GM21447 (cell line): Measurements from ENCODE around the gene ACAP2.
"Not testable (repeated sequence)": the region's sequence is repeated elsewhere in the genome, so short reads cannot be mapped to it uniquely, and the experiment has no call there.

Experiments used
- ATAC-seq: cut with Tn5 transposase; IDR thresholded peaks from one replicate; pipeline ENCODE4 v1.9.1; 2021; ENCODE audit not compliant: unreplicated experiment

ACAP2 gene

DNA sequence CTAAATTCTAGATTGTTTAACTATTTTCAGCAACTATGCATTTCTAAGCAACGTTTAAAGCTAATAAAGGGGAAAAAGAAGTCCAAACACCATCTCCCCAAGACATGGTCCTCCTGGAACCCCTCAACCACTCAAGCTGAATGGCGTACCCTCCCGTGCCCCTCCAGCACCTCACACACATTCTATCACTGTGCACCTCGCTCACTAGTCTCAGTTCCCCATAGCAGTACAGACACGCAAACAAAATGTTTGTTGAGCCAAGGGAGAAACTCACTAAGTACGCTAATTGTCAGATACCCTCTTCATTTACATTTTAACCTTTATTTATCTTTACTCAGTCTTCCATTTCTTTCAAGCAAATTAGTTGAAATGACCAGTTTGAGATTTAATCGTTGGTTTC, 48.8 kb downstream of the ACAP2 start:
- no peak for ATAC-seq

DNA sequence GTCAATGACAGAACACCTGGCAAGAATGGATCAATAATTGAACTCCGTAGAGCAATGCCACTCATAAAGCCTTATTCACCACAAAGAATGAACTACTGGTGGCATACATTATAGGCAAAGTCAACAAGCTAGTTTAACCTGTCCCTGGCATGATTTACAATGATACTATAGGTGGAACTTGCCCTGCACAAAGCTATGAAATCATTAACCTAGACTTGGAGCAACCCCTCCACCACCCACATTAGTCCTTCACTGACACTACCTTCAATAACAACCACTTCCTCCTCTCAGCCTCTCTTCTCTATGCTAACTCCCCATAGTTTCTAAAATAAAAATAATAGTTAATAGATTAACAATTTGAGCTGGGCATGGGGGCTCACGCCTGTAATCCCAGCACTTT, 54.4 kb downstream of the ACAP2 start:
- ATAC-seq, result no peak

DNA sequence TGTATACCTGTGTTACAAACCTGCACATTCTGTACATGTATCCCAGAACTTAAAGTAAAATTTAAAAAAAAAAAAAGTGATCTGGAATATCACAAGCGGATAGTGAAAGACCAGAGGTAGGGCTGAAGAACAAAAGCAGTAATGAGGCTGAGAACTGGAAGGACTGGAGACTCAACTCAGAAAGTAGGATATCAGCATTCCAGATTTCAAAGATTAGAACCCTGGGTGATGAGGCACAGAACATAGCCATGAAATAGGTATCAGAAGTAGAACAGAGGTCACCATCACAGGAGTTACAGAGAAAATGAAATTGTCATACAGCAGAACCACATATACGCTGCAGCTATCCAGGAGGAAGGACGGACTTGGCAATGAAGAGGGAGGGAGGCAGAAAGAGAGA, 56.1 kb downstream of the ACAP2 start:
- ATAC-seq, result no peak

DNA sequence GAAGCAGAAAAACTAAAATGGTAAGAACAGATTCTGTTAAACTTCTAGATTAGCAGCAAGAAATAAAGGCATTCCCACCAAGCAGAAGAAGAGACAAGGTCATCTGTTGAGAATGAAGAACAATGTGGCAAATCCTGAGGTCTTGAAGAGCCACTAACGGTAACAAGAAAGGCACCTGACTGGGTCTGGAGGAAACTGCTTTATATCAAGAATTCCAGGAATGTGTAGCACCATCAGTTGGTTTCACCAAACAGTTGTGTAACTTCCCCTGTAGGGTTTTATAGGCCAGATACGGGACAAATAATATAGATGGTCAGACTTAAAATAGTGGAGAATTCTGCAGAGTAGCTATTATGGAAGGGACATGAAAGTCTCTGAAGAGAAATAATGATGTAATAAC, 57.3 kb downstream of the ACAP2 start:
- ATAC-seq, result no peak

DNA sequence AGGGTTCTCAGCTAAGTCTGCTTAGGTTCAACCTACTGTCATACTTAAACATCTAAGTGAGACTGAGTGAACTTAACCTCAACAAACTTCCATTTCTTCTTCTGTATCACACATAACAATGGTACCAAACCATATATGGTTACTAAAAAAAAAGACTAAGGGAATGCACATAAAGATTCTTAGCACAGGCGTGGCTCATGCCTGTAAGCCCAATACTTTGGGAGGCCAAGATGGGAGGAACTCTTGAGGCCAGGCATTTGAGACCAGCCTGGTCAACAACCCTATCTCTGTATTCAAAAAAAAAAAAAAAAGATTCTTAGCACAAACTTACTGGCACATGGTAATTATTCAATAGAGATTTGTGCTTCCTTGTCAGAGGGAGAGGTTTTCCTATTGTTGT, 57.9 kb downstream of the ACAP2 start:
- ATAC-seq, result no peak

DNA sequence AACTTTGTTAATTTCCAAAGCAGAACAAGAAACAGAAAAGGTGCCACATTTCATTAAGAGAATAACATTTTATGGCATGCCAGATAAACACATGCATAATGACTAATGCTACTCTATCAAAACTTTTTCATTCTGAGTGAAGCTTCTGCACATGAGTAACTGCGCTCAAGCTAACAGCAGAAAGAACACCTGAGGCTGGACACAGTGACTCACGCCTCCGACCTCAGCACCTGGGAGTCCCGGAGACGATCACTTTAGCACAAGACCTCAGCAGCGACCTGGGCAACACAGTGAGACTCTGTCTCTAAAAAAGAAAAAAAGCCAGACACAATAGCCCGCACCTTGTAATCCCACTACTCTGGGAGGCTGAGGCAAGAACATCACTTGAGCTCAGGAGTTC, 70.6 kb downstream of the ACAP2 start:
- ATAC-seq, result no peak

DNA sequence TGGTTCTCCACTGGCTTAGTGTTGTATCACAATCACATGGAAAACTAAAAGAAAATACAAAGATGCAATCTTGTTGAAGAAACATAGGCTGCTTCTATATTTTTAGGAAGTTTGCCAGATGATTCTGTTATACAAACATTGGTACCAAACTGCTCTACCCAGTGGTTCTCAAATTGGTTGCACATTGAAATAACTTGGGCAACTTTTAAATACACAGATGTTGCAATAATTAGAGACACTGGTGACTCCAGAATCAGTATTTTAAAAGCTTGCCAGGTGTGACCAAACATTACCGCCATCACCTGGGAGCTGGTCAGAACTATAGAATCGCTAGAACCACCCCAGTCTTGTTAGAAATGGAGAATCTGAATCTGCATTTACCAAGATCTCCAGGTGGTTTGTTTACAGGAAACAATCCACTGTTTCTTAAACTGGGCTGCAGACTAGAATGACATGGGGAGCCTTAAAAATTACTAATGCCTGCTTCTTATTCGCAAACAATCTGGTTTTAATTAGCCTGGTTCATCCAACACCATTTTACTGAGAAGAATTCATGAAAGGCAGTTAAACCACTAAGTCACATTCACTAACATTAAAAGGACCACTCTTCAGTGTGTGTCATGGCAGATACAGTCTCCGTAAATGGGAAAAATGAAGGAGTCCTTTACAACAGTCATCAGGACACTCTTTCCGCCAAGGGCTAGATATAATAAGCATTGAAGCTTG, 76.5 kb downstream of the ACAP2 start:
- ATAC-seq, result no peak

DNA sequence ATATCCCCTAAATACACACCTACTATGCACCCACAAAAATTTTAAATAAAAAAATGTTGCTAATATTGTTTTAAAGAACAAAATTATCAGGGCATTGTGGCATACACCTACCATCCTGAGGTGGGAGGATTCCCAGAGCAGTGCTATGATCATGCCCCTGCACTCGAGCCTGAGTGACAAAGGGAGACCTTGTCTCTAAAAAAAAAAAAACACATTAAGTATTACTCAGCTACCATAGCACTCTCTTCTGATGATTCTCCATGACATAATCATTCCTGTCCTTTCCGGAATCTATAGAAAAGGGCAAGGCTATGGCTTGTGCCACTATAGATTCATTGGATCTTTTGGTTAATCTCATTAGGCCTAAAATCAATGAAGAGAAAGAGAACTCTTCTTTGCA, 77.4 kb downstream of the ACAP2 start:
- ATAC-seq, result no peak

DNA sequence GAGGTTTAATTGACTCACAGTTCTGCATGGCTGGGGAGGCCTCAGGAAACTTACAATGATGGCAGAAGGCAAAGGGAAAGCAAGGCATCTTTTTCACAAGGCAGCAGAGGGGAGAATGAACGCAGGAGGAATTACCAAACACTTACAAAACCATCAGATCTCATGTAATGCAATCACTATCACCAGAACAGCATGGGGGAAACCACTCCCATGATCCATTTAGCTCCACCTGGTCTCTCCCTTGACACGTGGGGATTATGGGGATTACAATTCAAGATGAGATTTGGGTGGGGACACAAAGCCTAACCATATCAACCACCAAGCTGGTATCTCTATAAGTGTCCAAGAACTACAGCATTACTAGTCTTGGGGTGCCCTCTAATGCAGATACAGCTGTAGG, 85.0 kb downstream of the ACAP2 start:
- ATAC-seq, result not testable (repeated sequence)

DNA sequence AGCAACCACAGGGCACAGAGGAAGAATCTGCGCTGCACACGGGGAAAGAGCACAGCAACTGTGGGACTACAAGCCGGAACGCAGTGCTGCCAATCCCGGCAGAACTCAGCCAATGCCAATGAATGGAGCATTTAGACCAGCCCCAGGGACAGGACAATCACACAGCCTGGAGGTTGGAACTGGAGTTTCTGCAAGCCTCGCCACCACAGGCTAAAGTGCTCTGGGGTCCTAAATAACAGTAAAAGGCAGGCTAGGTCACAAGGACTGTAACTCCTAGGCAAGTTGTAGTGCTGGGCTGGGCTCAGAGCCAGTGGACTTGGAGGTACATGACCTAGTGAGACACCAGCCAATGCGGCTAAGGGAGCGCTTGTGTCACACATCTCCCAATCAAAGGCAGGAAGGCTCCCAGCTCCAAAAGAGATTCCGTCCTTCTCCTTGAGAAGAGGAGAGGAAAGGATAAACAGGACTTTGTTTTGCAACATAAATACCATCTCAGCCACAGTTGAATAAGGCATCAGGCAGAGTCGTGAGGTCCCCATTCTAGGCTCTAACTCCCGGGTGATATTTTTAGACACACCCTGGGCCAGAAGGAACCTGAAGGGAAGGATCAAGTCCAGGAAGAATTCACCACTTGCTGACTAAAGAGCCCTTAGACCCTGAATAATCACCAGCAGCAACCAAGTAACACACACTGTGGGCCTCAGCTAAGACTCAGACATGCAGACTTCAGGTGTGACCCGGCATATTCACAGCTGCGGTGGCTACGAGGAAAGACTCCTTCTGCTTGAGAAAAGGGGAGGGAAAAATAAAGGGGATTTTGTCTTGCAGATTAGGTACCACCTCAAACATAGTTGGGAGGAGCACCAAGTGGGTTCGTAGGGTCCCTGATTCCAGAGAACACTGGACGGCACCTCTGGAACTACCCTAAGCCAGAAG, 86.4 kb downstream of the ACAP2 start:
- ATAC-seq, result no peak

DNA sequence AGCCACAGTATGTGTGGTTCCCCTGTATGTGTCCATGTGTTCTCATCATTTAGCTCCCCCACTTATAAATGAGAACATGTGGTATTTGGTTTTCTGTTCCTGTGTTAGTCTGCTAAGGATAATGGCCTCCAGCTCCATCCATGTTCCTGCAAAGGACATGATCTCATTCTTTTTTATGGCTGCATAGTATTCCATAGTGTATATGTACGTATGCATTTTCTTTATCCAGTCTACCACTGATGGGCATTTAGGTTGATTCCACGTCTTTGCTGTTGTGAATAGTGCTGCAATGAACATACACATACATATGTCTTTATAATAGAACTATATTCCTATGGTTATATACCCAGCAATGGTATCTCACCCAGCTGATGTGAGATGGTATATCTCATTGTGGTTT, 88.8 kb downstream of the ACAP2 start:
- ATAC-seq, result not testable (repeated sequence)

DNA sequence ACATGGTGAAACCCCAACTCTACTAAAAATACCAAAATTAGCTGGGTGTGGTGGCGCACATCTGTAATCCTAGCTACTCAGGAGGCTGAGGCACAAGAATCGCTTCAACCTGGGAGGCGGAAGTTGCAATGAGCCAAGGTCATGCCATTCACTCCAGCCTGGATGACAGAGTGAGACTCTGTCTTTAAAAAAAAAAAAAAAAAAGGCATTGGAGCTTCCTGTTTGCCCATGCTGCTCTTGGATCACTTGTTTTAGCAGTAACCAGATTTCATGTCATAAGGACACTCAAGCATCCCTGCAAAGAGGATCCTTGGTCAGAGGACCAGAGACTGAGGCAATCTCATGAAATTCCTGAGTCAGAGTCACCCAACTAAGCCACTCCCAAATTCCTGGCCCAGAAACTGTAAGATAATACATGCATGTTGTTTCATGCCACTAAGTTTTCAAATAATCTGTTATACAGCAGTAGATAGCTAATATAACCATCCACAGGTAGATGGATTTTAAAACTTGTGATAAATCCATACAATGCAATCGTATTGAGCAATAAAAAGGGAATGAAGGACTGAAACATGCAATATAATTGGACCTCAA, 89.8 kb downstream of the ACAP2 start:
- ATAC-seq, result no peak

DNA sequence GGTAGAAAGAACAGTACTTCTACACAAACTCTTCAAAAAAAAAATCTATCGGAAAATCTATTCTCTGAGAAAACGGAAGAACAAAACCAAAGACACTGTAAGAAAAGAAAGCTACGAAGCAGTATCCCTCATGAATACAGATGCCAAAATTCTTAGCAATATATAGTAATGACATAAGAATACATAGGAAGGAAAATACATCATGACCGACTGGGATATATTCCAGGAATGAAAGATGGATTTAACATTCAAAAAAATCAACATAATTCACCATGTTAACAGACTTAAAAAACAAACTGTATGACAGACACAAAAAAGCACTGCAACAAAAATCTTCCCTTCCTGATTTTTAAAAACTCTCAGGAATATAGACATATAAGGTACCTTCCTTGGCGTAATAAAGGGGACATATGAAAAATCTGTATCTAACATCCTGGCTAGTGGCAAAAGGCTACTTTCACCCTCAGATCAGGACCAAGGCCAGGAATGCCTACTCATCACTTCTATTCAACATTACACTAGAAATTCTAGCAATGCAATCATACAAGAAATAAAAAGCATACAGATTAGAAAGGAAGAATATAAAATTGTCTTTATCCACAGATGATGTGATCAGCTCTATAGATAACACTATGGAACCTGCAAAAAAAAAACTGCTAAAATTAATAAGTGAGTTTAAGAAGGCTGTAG, 94.2 kb downstream of the ACAP2 start:
- no peak for ATAC-seq

DNA sequence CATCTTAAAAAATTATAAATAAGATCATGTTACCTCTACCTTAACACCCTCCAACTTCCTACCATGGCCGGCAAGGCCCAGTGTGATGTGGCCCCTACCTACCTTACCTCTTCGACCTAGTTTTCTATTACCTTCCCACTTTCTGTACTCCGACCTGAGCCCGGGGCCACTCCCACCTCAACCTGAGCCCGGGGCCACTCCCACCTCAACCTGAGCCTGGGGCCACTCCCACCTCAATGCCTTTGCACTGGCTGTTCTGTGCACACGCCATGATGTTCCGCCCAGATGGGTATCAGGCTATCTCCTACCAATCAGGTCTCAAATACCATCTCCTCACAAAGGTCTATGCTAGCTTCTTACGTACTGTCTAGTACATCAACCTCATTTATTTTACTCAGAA, 105.1 kb downstream of the ACAP2 start:
- ATAC-seq, result no peak

DNA sequence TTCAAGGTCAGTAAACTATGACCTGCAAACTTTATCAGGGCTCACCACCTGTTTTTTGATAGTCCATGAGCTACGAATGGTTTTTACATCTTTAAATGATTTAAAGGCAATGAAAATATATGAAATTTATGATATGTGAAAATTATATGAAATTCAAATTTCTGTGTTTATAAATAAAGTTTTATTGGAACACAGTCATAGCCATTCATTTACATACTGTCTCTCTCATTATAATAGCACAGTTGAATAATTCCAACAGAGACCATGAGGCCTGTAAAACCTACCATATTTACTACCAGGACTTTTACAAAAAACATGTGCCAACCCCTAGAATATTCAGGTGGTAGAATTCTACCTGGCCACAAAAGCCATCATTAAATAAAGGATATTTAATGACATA, 107.9 kb downstream of the ACAP2 start:
- no peak for ATAC-seq

DNA sequence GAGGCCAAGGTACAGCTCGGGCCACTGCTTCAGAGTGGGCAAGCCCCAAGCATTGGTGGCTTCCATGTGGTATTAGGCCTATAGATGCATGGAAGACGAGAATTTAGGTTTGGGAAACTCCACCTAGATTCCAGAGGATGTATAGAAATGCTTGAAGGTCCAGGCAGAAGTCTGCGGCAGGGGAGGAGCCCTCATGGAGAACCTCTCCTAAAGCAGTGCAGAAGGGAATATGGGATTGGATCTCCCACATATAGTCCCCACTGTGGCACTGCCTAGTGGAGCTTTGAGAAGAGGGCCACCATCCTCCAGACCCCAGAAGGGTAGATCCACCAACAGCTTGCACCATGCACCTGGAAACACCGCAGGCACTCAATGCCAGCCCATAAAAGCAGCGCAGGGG, 123.8 kb downstream of the ACAP2 start:
- ATAC-seq, result no peak

DNA sequence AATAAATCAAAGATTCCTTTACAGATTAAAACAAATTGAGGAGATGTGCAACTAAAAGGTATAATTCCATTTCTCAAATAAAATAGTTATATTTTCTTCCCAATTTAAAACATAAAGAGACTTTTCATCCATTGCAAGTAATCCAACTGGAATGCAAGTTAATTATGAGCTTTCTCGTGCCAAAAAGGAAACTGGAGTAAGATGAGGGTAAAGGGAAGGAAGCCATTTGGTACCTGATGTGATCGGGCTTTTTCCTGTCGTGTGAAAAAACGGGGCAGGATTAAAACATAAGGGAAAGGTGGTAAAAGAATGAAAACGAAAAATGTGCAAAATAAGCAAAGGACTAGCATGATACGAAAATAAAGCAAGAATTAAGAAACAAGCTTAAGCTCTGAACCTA, 130.1 kb downstream of the ACAP2 start:
- no peak for ATAC-seq

DNA sequence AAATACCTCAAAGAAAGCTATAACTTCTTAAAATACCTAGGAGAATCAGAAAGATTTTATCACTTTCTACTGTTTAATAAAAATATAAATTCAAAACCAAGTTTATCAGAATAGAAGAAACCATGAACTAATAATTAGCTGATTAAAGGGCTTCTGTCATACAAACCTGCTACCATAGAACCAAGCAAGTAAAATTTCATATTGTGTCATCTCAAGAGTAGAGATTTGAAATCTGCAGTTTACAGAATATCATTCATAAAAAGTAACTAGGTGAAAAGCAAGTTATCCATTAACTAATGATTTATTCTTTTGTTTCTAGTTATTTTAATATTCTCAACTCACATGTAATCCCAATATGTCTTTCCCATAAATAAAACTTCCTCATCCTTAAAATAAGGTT, 135.1 kb downstream of the ACAP2 start:
- no peak for ATAC-seq

DNA sequence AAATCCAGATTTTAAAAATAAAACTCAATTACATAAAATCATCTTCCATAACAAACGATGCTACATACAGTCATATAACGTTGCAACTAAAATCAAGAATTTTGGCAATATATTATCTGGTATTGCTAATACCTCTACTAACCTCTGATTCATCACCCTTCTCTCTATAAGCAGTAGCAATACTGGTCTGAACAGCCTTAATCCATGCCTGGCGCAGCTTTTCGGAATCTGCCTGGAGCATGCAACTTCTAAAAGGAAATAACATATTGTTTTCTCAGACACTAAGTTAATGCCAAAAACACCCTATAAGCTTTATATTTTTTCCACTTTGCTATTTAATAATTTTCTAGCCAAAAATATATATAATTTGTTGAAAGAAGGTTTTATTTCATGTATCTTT, 136.5 kb downstream of the ACAP2 start:
- no peak for ATAC-seq

DNA sequence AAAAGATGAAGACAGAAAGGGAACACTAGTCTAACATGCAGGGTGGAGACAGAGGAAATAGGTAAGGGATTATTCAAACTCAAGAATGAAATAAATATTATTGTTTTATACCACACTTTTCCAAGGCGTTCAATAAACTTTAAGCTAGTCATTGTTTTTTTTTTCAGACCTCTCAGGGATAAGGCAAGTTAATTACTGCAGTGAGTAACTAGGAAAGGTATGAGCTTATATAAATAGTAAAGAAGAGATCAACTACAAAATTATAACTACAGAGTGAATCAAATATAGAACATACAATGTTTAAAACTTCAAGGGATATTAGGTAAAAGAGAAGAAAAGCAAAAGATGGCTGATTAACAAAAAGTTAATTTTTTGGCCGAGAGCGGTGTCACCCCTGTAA, 140.4 kb downstream of the ACAP2 start:
- ATAC-seq, result no peak

DNA sequence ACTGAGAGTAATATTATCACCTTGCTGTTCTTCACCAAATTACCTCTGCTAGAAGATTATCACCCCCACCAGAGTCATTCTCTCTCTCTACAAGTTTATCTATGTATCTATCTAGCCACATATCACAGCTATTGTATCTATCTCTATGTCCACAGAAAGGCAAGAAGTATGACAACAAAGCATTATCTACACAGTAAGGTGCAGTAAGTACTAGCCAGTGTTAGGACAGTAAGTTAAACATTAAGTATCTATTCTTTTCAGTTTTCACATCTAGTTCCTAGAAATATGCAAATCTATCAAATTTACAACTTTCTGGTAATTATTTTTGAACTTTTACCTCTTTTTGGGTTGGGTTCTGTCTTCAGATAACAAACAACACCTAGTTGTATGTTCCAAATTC, 145.4 kb downstream of the ACAP2 start:
- no peak for ATAC-seq
